Psoas muscle (tissue), 8 donors: Measurements from ENCODE around the gene CFAP157. TPM values are rescaled to one million over a fixed set of nuclear protein-coding genes. Genes with fewer than 3 reads are reported as not detected.

Source experiments
- ATAC-seq, 4 donors: fragments of 200-7000 bp; cut with Tn5 transposase; one replicate each; pipeline ENCODE4 v1.9.1; 2020; ENCODE audit warnings: moderate library complexity in 3 of 4, mild to moderate bottlenecking in 2 of 4
- DNase-seq, 2 donors: peaks; one replicate each; pipeline ENCODE4 v3.0.0-alpha.2; 2020
- H3K27ac ChIP-seq: fragments of 200-600 bp; one replicate; pipeline ENCODE4 v1.8.0; 2022
- H3K27me3 ChIP-seq, 3 donors: fragments of 200-600 bp in 1 of 3; one replicate each; pipeline versions ENCODE4 v1.6.1 to v1.8.0; 2013 to 2022; ENCODE audit warnings: low read length in 2 of 3, mild to moderate bottlenecking in 2 of 3, moderate library complexity in 1 of 3; ENCODE audit not compliant: insufficient read depth in 3 of 3
- H3K36me3 ChIP-seq, 2 donors: fragments of 200-600 bp in 1 of 2; one replicate each; pipeline versions ENCODE4 v1.6.1 to v1.8.0; 2013 to 2022; ENCODE audit warnings: low read depth in 1 of 2, mild to moderate bottlenecking in 1 of 2, moderate library complexity in 1 of 2; ENCODE audit not compliant: insufficient read depth in 1 of 2
- H3K4me1 ChIP-seq: fragments of 200-600 bp; one replicate; pipeline ENCODE4 v1.8.0; 2022
- H3K4me3 ChIP-seq: fragments of 200-600 bp; one replicate; pipeline ENCODE4 v1.8.0; 2022; ENCODE audit warnings: mild to moderate bottlenecking
- H3K9me3 ChIP-seq: fragments of 200-600 bp; one replicate; pipeline ENCODE4 v1.8.0; 2022
- WGBS, 3 donors: extraction: QIAGEN DNeasy Blood & Tissue Kit; methylation state at CpG; one replicate each; pipeline versions ENCODE4 v1.1.6 to v1.1.7; 2013; 5-methylcytosine and 5-hydroxymethylcytosine counted together
- intact Hi-C, 2 donors: fragments of 100-400 bp; cut with DNase I; formaldehyde crosslinking; loops; one replicate each; pipeline versions ENCODE4 v1.11.0 to v1.14.2; 2022
- polyA plus RNA-seq, 3 donors: library from polyadenylated mRNA; stranded (reverse); fragments of 200-250 nt; gene quantifications; one replicate each; pipeline ENCODE4 v1.2.3, GENCODE V29; 2013
- total RNA-seq, 4 donors: library from RNA; stranded (reverse); fragmentation: NEBNext Ultra II Directional in 2 of 4; extraction: Animal tissue kit (Norgen Biotek cat#: 25700) in 2 of 4; gene quantifications; one replicate each; pipeline versions ENCODE4 v1.2.1 to v1.2.4, GENCODE V29; 2021 to 2023
- TF ChIP-seq, protein P1 (sequence below): fragments of 200-600 bp; IDR thresholded peaks from one replicate; pipeline ENCODE4 v1.8.0; 2022; ENCODE audit warnings: antibody characterized with exemption
- donor health status: healthy with polysubstance abuse.
- donor health status: DM: no; HTN: no; CAD: no; lungs with moderate emphysema.
- donor health status: Bipolar disorder and iron deficiency.
- donor health status: healthy.
- donor health status: DM: yes; HTN: yes; CAD: no.
- donor health status: DM: no; HTN: no; CAD: no.
- donor health status: DM: no; HTN: no; CAD: no.
- donor health status: DM: yes; HTN: yes; CAD: no.

Gene CFAP157
- total and polyA plus RNA-seq, 7 donors: 0.10 to 0.34 (median 0.23) TPM; not detected in 3

DNA sequence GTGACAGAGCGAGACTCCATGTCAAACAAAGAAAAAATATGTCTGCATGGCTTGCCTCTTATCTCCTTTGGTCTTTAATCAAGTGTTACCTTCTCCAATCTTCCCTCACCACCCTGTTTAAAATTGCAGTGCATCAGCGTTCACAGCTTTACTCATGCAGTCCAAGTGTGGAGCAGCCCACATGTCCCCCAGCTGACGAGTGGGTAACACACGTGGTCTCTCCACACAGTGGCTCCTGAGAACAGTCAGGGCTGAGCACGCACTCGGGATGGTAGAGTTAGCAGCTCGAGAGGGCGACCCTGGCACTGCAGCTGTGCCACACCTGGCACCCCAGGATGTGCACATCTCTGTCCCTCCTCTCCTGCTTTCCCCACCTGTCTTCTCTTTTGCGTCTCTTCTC lies 25.9 kb upstream of the CFAP157 start:
- TF ChIP-seq, protein P1, sequence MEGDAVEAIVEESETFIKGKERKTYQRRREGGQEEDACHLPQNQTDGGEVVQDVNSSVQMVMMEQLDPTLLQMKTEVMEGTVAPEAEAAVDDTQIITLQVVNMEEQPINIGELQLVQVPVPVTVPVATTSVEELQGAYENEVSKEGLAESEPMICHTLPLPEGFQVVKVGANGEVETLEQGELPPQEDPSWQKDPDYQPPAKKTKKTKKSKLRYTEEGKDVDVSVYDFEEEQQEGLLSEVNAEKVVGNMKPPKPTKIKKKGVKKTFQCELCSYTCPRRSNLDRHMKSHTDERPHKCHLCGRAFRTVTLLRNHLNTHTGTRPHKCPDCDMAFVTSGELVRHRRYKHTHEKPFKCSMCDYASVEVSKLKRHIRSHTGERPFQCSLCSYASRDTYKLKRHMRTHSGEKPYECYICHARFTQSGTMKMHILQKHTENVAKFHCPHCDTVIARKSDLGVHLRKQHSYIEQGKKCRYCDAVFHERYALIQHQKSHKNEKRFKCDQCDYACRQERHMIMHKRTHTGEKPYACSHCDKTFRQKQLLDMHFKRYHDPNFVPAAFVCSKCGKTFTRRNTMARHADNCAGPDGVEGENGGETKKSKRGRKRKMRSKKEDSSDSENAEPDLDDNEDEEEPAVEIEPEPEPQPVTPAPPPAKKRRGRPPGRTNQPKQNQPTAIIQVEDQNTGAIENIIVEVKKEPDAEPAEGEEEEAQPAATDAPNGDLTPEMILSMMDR: no peak
- WGBS, 3 donors: 85 to 94% (median 91%) methylated on average over 9 of the region's 9 CpGs
- ATAC-seq (no peak), DNase-seq (no peak)
- H3K27me3 ChIP-seq: no peaks in the 10 kb centered on the region
- H3K4me3 ChIP-seq: no peak overlapping the region
- H3K9me3 ChIP-seq: no peaks in the 10 kb centered on the region
- H3K4me1 ChIP-seq: peaks cover 14% of the 10 kb centered on the region
- peaks cover 0 to 50% of the 10 kb centered on the region in 2 donors for H3K36me3 ChIP-seq
- no peak overlapping the region for H3K27ac ChIP-seq
- intact Hi-C loops: no loop called here

DNA sequence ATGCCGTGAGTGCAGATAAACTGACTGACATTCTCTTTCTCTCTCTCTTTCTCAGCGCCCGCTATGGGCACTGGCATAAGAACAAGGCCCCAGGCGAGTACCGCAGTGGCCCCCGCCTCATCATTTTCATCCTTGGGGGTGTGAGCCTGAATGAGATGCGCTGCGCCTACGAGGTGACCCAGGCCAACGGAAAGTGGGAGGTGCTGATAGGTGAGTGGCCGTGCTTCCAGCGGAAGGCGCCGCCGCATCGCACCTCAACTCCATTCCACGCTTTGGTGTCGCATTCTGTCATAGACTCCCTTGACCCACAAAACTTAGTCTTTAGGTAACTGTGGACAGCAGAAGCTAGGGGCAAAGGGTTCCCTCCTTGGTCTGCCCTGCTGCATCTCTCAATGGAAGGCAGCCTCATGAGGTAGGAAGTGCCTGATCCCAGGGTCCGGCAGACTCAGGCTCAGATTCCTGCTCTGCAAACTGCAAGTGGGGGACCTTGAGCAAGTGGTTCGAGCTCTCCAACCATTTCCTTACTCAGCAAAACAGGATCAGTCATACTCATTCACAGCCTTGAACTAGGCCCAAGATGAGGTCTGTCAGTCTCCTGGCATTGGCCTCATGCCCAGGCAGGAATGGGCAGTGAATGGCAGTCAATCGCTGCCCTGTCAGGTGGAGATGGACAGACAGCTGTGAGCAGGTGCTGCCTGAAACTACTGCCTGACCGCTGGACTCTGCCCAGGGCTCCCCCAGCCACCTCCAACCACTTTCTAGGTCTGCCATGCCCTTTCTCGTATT lies 24.2 kb upstream of the CFAP157 start:
- intact Hi-C loops: no loop called here
- peak; percentile 81 to 90 for DNase-seq
- no peaks in the 10 kb centered on the region for H3K9me3 ChIP-seq
- peak; percentile 95 to 97 (median 96) for ATAC-seq
- peak overlapping the region; percentile 23 for H3K4me3 ChIP-seq
- TF ChIP-seq, protein P1: no peak
- no peaks in the 10 kb centered on the region for H3K27me3 ChIP-seq
- WGBS, 3 donors: 78 to 83% (median 79%) methylated on average over 23 of the region's 23 CpGs
- peak overlapping the region; percentile 85 for H3K27ac ChIP-seq
- H3K4me1 ChIP-seq: peaks cover 10% of the 10 kb centered on the region
- H3K36me3 ChIP-seq: peaks cover 0 to 45% of the 10 kb centered on the region in 2 donors

DNA sequence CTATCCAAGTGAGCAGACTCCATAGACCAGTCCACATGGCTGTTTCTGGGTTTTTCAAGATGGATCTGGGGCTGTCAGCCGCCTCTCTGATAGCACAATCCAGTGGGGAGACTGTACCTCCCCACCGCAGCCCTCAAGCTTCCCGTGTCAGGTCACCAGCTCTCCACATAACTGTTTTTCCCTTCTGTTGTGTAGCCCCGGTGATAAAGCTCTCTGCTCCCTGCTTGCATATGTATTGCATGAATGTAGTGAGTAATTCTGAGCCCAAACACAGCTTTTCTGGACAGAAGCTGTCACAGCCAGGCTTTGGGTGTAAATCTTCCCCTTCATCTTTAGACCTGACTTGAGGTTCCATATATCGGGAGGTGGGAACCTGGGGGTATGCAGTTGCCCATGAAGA lies 23.1 kb upstream of the CFAP157 start:
- DNase-seq (no peak), ATAC-seq (no peak)
- intact Hi-C loops: loop anchor here in 1 of 2 donors (2.0 kb wide), 1 partner anchor 15 kb away; no protein-coding TSS in a partner anchor
- no peaks in the 10 kb centered on the region for H3K9me3 ChIP-seq
- TF ChIP-seq, protein P1: no peak
- WGBS, 3 donors: 90 to 93% (median 92%) methylated on average over 5 of the region's 5 CpGs
- H3K27ac ChIP-seq: peak overlapping the region; percentile 85
- no peaks in the 10 kb centered on the region for H3K27me3 ChIP-seq
- no peak overlapping the region for H3K4me3 ChIP-seq
- H3K36me3 ChIP-seq: peaks cover 0 to 41% of the 10 kb centered on the region in 2 donors
- H3K4me1 ChIP-seq: peaks cover 10% of the 10 kb centered on the region

DNA sequence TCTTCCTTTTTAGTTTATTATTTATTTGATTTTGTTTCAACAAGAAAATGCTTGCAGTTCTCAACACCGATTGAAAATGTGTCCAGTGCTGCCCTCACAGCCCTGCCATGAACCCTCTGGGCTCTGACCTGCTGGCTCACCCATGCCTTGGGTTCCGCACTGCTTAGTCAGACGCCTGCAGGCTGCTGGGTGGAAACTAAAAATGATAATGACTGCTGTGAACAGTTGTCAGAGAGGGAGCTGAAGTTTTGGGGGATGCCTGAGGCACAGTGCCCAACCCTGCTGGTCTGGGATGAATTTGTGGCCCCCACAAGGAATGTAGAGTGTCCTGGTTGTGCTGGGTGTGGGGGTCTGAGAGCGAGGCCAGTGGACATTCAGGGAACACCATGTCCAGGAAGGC lies 22.2 kb upstream of the CFAP157 start:
- WGBS, 3 donors: 88 to 92% (median 89%) methylated on average over 4 of the region's 4 CpGs
- no peak for ATAC-seq
- TF ChIP-seq, protein P1: no peak
- no peaks in the 10 kb centered on the region for H3K27me3 ChIP-seq
- intact Hi-C loops: loop anchor here in 1 of 2 donors (2.0 kb wide), 1 partner anchor 14 kb away; no protein-coding TSS in a partner anchor
- no peaks in the 10 kb centered on the region for H3K9me3 ChIP-seq
- H3K4me3 ChIP-seq: no peak overlapping the region
- no peak for DNase-seq
- H3K4me1 ChIP-seq: peaks cover 10% of the 10 kb centered on the region
- peaks cover 0 to 40% of the 10 kb centered on the region in 2 donors for H3K36me3 ChIP-seq
- H3K27ac ChIP-seq: no peak overlapping the region
